ENCODE results near the gene GP2.

The GP2 gene

GRCh38 chr16:20306401-20306800 is 20.9 kb downstream of the GP2 start:
- no peak for DNase-seq (ENCODE audit: low read depth)

- DNase-seq (ENCODE audit: low read depth): no peak
Observed at GRCh38 chr16:20303012-20303411, 24.3 kb downstream of the GP2 start.

GRCh38 chr16:20302389-20302788 is 24.9 kb downstream of the GP2 start:
- no peak for DNase-seq (ENCODE audit: low read depth)

DNA sequence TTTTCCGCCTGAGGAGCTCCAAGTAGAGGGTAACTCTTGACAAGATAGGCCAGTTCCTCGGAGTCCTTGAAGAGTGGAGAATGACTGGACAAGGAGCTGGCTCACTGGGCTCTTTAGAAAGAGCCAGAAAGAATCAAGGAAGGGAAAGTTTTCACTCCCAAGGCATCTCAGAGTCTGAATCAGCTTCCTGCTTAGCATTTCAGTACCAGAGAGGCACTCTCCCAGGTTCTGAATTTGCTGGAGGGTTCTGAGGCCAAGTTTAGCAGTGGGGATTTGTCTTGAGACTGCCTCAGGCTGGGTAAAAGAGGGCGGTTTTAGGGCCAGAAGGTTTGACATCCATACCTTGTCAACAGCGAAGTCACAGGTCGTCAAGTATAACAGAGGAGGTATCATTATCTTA is 25.5 kb downstream of the GP2 start:
- no peak for DNase-seq (ENCODE audit: low read depth)

- DNase-seq (ENCODE audit: low read depth): no peak
Observed at GRCh38 chr16:20300312-20301097, 26.8 kb downstream of the GP2 start.

DNA sequence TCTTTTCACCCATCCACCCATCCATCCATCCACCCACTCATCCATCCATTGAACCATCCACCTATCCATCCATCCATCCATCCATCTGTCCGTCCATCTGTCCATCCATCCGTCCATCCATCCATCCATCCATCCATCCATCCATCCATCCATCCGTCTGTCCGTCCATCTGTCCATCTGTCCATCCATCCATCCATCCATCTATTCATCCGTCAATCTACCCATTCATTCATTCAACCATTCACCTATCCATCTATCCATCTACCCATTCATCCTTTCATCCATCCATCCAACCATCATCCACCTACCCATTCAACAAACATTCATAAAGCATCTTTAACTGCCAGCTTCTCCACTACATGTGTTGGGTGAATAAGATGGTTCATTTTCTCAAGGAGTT is 28.9 kb downstream of the GP2 start:
- no peak for DNase-seq (ENCODE audit: low read depth)

DNA sequence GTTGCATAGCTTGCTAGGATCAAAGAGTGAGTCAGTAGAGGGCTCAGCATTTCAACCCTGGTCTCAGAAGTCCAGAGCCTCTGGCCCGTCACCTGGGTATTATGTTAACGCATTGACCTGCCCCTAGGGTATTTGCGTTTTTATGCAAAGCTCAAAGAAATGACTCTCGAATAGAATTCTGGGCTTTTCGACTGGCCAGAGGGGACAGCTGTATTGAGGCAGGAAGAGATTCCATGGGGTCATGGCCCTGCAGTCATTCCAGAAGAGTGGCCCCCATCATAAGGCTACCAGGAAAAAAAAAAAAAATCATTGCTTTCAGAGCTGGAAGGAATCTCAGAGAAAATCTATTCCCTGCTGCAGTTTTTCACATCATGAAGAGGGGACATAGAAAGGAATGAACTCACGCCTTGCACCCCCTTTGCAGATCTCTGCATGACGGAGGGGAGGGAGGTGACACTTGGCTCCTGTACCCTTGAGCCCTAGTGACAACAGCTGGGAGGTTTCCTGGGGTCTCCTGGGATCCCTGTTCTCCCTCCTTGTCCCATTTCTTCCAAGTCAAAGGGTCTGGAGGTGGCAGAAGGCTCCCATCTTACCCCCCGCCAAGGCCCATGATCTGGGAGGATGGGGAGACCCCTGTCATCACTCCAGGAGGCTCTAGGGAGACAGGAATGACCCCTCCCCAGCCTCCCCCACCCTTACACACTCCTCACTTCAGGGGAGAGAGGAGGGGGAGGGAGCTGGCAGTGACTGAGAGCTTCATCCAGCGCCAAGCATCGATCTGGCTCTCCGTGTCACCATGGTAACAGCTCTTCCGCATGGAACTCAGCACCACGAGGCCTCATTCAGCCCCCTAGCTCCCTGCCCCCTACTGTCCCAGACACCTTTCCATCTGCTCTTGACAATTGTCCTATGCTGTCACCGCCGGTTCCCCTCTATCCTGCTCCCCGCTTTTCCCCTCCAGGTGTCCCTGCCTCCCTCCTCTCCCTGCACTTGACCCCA is 35.8 kb downstream of the GP2 start:
- DNase-seq (ENCODE audit: low read depth): no peak

- no peak for DNase-seq (ENCODE audit: low read depth)
Observed at GRCh38 chr16:20289571-20289970, 37.7 kb downstream of the GP2 start.

GRCh38 chr16:20285993-20286499 is 41.3 kb downstream of the GP2 start:
- no peak for DNase-seq (ENCODE audit: low read depth)

DNA sequence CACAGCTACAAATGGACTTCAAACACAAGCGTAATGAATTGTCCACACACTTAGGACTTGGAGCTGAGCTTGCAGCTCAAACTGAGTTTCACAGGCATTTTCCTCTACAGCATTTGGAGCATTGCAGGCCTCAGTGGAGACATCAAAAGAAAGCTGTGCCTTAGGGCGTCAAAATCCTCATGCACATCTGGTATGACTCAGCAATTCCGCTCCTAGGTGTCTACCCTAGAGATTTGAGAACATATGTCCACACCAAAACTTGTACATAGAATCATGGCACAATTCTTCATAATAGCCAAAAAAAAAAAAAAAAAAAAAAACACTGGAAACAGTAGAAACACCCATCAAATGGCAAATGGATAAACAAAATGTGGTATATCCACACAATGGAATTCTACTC is 47.1 kb downstream of the GP2 start:
- DNase-seq (ENCODE audit: low read depth): no peak

DNA sequence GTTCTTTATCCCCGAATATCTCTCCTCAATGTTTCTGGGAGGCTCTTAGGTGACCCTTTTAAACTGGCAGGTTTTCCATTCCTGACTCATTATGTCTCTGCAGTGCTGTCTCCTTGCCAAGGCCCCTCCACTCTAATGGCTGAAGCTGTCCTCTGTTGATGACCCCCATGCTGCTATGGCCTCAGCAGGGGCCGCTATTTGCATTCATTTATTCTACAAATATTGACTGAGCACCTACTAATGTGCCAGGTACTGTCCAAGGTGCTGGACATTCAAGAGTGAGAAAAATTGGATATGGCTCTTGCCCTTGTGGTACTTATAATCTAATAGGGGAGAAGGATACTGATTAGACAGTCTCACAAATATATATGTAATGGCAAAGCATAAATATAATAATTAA is 55.4 kb downstream of the GP2 start:
- no peak for DNase-seq (ENCODE audit: low read depth)

DNA sequence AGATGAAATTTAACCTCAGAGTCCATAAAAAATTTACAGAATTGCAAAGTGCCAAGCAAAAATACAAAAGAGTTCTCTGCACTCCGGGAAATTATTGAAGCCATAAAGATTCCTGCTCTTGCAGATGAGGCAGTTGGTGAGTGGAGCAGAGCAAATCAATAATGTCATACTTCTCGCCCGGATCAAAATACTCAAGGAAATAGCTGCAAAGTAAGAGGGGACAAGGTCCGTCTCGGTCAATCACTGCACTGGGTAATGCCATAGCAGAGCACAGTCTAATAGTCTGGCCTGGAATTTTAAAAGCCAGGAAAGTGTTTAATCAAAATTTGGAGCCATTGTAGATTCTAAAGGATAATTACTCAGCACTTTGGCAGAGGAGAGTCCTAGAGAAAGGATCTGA is 58.9 kb downstream of the GP2 start:
- no peak for DNase-seq (ENCODE audit: low read depth)

DNA sequence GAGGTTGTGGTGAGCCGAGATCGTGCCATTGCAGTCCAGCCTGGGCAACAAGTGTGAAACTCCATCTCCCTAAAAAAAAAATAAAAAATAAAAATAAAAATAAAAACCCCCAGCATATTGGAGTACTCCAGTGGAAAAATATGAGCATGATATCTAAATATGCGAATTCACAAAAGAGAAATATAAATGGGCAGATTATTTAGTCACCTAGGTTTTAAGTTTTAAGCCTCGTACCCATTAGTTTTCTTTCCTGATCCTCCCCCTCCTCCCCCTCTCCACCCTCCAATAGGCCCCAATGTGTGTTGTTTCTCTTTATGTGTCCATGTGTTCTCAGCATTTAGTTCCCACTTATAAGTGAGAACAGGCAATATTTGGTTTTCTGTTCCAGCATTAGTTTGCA is 62.3 kb downstream of the GP2 start:
- no peak for DNase-seq (ENCODE audit: low read depth)

- DNase-seq (ENCODE audit: low read depth): no peak
Observed at GRCh38 chr16:20263138-20263855, 64.0 kb downstream of the GP2 start.

DNA sequence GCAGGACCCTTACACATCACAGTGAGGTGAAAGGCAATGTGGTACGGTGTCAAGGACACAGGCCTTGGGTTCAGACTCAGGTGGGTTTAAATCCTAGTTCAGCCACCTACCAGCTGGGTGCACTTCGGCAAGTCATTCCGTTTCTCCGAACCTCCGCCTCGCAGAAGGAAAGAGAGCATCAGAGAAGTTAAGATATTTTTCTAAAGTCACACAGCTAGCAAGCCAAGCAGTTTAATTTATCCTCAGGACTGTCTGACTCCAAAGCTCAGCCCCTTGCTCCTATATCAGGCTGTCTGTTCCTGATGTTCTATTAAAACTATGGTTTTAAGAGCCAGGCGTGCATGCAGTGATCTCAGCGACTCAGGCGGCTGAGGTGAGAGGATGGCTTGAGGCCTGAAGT is 65.1 kb downstream of the GP2 start:
- no peak for DNase-seq (ENCODE audit: low read depth)

DNA sequence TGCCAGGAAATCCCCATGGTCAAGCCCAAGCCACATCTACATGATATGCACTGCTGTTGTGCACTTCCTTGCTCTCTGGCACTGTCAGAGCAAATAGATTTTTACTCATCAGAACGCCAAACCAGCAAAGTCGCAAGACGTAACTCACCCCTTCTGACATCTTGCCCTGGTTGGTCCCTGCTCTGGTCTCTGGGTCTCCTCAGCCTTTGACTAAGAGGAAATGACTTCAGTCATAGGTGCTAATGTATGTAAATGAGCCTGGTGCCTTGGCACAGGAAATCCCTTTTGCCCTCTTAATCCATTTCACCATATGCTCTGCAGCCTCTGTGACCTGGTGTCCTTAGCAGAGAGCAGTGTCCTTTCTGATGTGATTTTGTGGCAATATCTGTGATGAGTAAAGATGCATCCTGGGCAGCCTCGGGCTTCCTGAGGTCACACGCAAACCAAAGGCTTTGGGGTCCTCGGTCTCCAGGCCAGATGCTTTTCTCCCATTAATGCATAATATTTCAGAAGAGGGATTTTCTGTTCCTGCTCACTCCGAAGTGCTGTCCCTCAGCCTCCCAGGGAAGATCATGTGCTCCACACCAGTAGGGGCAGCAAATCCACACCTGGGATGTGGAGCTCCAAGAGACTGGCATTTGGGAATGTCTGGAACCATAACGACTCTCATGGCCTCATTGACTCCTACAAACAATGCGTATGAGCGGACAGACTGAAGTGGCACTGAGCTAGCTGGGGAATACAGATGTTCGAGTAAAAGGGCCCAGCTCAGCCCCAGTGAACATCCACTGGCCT is 66.9 kb downstream of the GP2 start:
- no peak for DNase-seq (ENCODE audit: low read depth)
